Activated T-cell treated with anti-CD3 and anti-CD28 coated beads, Interleukin-2, amount 50 U/mL, for 72 hours (primary cell): ENCODE results near the gene ILDR1. TPM values are rescaled to one million over a fixed set of nuclear protein-coding genes. Genes with fewer than 3 reads are reported as not detected.

Experiments used
- ATAC-seq, 2 donors: fragments of 150-1000 bp; cut with Tn5 transposase; replicated peaks in 1 of 2; 2 replicates each; pipeline ENCODE4 v1.10.0; 2021; ENCODE audit warnings: moderate library complexity in 2 of 2, mild to moderate bottlenecking in 1 of 2
- DNase-seq, 2 donors: peaks; one replicate each; pipeline ENCODE4 v3.0.0; 2021 to 2022; ENCODE audit warnings: mixed read lengths in 1 of 2
- H3K27ac Mint-ChIP-seq: one replicate; pipeline ENCODE4 v1.8.0; 2022; ENCODE audit warnings: mild to moderate bottlenecking, moderate library complexity, mixed read lengths
- H3K27me3 Mint-ChIP-seq: one replicate; pipeline ENCODE4 v1.8.0; 2022; ENCODE audit warnings: low read depth, mixed read lengths
- H3K36me3 Mint-ChIP-seq, 2 donors: one replicate each; pipeline ENCODE4 v1.8.0; 2022; ENCODE audit warnings: mixed read lengths in 2 of 2, mild to moderate bottlenecking in 1 of 2; ENCODE audit not compliant: insufficient read depth in 2 of 2
- H3K4me1 Mint-ChIP-seq: one replicate; pipeline ENCODE4 v1.8.0; 2022; ENCODE audit warnings: low read depth, mixed read lengths
- H3K4me3 Mint-ChIP-seq, 2 donors: one replicate each; pipeline ENCODE4 v1.8.0; 2022; ENCODE audit warnings: mild to moderate bottlenecking in 2 of 2, mixed read lengths in 2 of 2, moderate library complexity in 2 of 2
- H3K9me3 Mint-ChIP-seq, 2 donors: one replicate each; pipeline ENCODE4 v1.8.0; 2022; ENCODE audit warnings: mixed read lengths in 2 of 2
- total RNA-seq, 2 donors: library from RNA; stranded (reverse); gene quantifications; one replicate each; pipeline ENCODE4 v1.2.3, GENCODE V29; 2022

ILDR1 gene
- total RNA-seq, 2 donors from 2014 or later = 0.28 to 0.31 TPM

- ATAC-seq = no peak
- no peak overlapping the region for H3K27ac Mint-ChIP-seq
Measured at GRCh38 chr3:122010506-122010905, 11.5 kb downstream of the ILDR1 start.

GRCh38 chr3:122008166-122008565 is 13.9 kb downstream of the ILDR1 start:
- no peaks in the 10 kb centered on the region for H3K36me3 Mint-ChIP-seq
- peaks cover 16% of the 10 kb centered on the region for H3K27me3 Mint-ChIP-seq
- ATAC-seq = no peak
- no peak overlapping the region for H3K27ac Mint-ChIP-seq
- H3K4me1 Mint-ChIP-seq = peaks cover 29% of the 10 kb centered on the region
- no peaks in the 10 kb centered on the region for H3K9me3 Mint-ChIP-seq
- H3K4me3 Mint-ChIP-seq = no peak overlapping the region
- DNase-seq = no peak

More at GRCh38 chr3:122010506-122010905, 11.5 kb downstream of the ILDR1 start:
- peaks cover 25% of the 10 kb centered on the region for H3K4me1 Mint-ChIP-seq
- H3K9me3 Mint-ChIP-seq = no peaks in the 10 kb centered on the region
- no peak overlapping the region for H3K4me3 Mint-ChIP-seq
- no peaks in the 10 kb centered on the region for H3K36me3 Mint-ChIP-seq
- H3K27me3 Mint-ChIP-seq = peaks cover 16% of the 10 kb centered on the region
- no peak for DNase-seq

GRCh38 chr3:122006267-122006666 is 15.8 kb downstream of the ILDR1 start:
- no peaks in the 10 kb centered on the region for H3K36me3 Mint-ChIP-seq
- H3K9me3 Mint-ChIP-seq = no peaks in the 10 kb centered on the region
- no peak overlapping the region for H3K4me3 Mint-ChIP-seq
- ATAC-seq = no peak
- DNase-seq = no peak
- peaks cover 24% of the 10 kb centered on the region for H3K4me1 Mint-ChIP-seq
- H3K27ac Mint-ChIP-seq = no peak overlapping the region
- H3K27me3 Mint-ChIP-seq = peaks cover 23% of the 10 kb centered on the region

- no peaks in the 10 kb centered on the region for H3K36me3 Mint-ChIP-seq
- H3K9me3 Mint-ChIP-seq = no peaks in the 10 kb centered on the region
- DNase-seq (peak; percentile 28 to 43), ATAC-seq (peak; percentile 63 to 73)
- peaks cover 24% of the 10 kb centered on the region for H3K4me1 Mint-ChIP-seq
- H3K27ac Mint-ChIP-seq = no peak overlapping the region
- H3K4me3 Mint-ChIP-seq = peak overlapping the region in 1 of 2 donors; percentile 17
- H3K27me3 Mint-ChIP-seq = peaks cover 23% of the 10 kb centered on the region
Measured at GRCh38 chr3:122004991-122005565, 17.0 kb downstream of the ILDR1 start.

- no peak for DNase-seq
- peaks cover 18% of the 10 kb centered on the region for H3K27me3 Mint-ChIP-seq
- no peak overlapping the region for H3K27ac Mint-ChIP-seq
- H3K4me3 Mint-ChIP-seq = peak overlapping the region in 1 of 2 donors; percentile 18
- no peak for ATAC-seq
- H3K9me3 Mint-ChIP-seq = no peaks in the 10 kb centered on the region
- H3K36me3 Mint-ChIP-seq = no peaks in the 10 kb centered on the region
- H3K4me1 Mint-ChIP-seq = peaks cover 24% of the 10 kb centered on the region
Measured at GRCh38 chr3:122004107-122004506, 17.9 kb downstream of the ILDR1 start.

- peaks cover 20% of the 10 kb centered on the region for H3K27me3 Mint-ChIP-seq
- DNase-seq (no peak), ATAC-seq (no peak)
- peak overlapping the region in 1 of 2 donors; percentile 43 for H3K4me3 Mint-ChIP-seq
- H3K36me3 Mint-ChIP-seq = no peaks in the 10 kb centered on the region
- H3K4me1 Mint-ChIP-seq = peaks cover 29% of the 10 kb centered on the region
- peak overlapping the region; percentile 68 for H3K27ac Mint-ChIP-seq
- H3K9me3 Mint-ChIP-seq = no peaks in the 10 kb centered on the region
Measured at GRCh38 chr3:122003606-122004005, 18.4 kb downstream of the ILDR1 start.

- Mint-ChIP-seq H3K27ac (peak overlapping the region; percentile 68), H3K36me3 (no peaks in the 10 kb centered on the region), H3K27me3 (peaks cover 25% of the 10 kb centered on the region), H3K9me3 (no peaks in the 10 kb centered on the region), H3K4me3 (peak overlapping the region in 1 of 2 donors; percentile 43), H3K4me1 (peaks cover 34% of the 10 kb centered on the region)
- no peak for ATAC-seq
- no peak for DNase-seq
Measured at GRCh38 chr3:122003112-122003511, 18.9 kb downstream of the ILDR1 start.

GRCh38 chr3:122002611-122003010 is 19.4 kb downstream of the ILDR1 start:
- no peak overlapping the region for H3K4me3 Mint-ChIP-seq
- peaks cover 29% of the 10 kb centered on the region for H3K27me3 Mint-ChIP-seq
- H3K4me1 Mint-ChIP-seq = peaks cover 38% of the 10 kb centered on the region
- H3K36me3 Mint-ChIP-seq = no peaks in the 10 kb centered on the region
- DNase-seq = no peak
- H3K27ac Mint-ChIP-seq = no peak overlapping the region
- no peak for ATAC-seq
- H3K9me3 Mint-ChIP-seq = no peaks in the 10 kb centered on the region

- no peak overlapping the region for H3K27ac Mint-ChIP-seq
- no peaks in the 10 kb centered on the region for H3K36me3 Mint-ChIP-seq
- ATAC-seq (no peak), DNase-seq (no peak)
- H3K27me3 Mint-ChIP-seq = peaks cover 29% of the 10 kb centered on the region
- no peak overlapping the region for H3K4me3 Mint-ChIP-seq
- H3K4me1 Mint-ChIP-seq = peaks cover 38% of the 10 kb centered on the region
- H3K9me3 Mint-ChIP-seq = no peaks in the 10 kb centered on the region
Measured at GRCh38 chr3:122001892-122002291, 20.2 kb downstream of the ILDR1 start.

- peaks cover 42% of the 10 kb centered on the region for H3K4me1 Mint-ChIP-seq
- DNase-seq (no peak), ATAC-seq (no peak)
- H3K27ac Mint-ChIP-seq = no peak overlapping the region
- no peaks in the 10 kb centered on the region for H3K9me3 Mint-ChIP-seq
- H3K4me3 Mint-ChIP-seq = no peak overlapping the region
- H3K27me3 Mint-ChIP-seq = peaks cover 29% of the 10 kb centered on the region
- no peaks in the 10 kb centered on the region for H3K36me3 Mint-ChIP-seq
Measured at GRCh38 chr3:122000936-122001605, 21.0 kb downstream of the ILDR1 start.

GRCh38 chr3:121999931-122000330 is 22.1 kb downstream of the ILDR1 start:
- Mint-ChIP-seq H3K9me3 (no peaks in the 10 kb centered on the region), H3K4me3 (no peak overlapping the region), H3K36me3 (no peaks in the 10 kb centered on the region), H3K27me3 (peaks cover 29% of the 10 kb centered on the region), H3K27ac (no peak overlapping the region), H3K4me1 (peaks cover 43% of the 10 kb centered on the region)
- ATAC-seq (no peak), DNase-seq (no peak)

- Mint-ChIP-seq H3K4me3 (peak overlapping the region in 1 of 2 donors; percentile 46), H3K9me3 (no peaks in the 10 kb centered on the region), H3K27ac (peak overlapping the region; percentile 17), H3K4me1 (peaks cover 37% of the 10 kb centered on the region), H3K27me3 (peaks cover 29% of the 10 kb centered on the region), H3K36me3 (no peaks in the 10 kb centered on the region)
- ATAC-seq = no peak
- DNase-seq = no peak
Measured at GRCh38 chr3:121998611-121999473, 23.2 kb downstream of the ILDR1 start.

GRCh38 chr3:121998030-121998580 is 23.9 kb downstream of the ILDR1 start:
- Mint-ChIP-seq H3K4me1 (peaks cover 33% of the 10 kb centered on the region), H3K4me3 (peak overlapping the region; percentile 15 to 66), H3K27ac (peak overlapping the region; percentile 35), H3K27me3 (peaks cover 29% of the 10 kb centered on the region), H3K9me3 (no peaks in the 10 kb centered on the region), H3K36me3 (no peaks in the 10 kb centered on the region)
- DNase-seq (peak; percentile 18 to 21), ATAC-seq (peak; percentile 61 to 65)
